8988T (cell line): ENCODE data around the gene DCAF6.

Source experiments
- DNase-seq: peaks from one replicate; pipeline ENCODE4 v3.0.0; 2011

The DCAF6 gene

DNA sequence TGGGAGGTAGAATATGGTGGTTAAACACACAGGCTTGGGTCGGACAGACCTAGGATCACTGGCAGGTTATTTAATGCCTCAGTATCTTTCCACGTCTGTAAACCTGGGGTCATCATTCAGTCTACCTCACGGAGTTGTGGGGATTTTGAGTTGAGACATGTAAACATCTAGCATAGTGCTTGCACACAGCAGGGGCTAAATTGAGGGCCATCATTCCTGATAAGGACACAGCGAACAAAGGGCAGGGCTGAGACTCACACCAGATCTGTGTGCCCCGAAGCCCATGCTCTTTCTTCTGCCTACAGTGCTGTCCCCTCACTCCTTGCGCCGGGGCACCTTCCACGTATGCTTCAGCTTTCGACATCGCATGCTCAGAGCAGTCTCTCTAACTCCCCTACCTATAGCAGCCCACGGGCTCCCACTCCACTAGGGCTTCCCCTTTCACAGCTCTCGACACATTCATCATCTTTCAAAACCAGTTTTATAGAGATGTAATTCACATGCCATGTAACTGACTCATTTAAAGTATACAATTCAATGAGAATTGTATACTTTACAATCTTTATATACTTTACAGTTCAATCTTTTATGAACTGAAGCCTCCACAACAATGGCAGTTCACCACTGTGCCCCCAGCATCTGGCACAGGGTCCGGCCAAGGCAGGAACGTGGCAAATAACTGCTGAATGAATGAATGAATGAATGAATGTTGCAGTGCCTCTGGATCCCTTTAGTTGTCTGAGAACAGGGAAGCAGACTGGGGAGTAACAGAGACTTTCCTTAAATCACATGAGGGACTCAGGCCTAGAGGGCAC is 152.2 kb downstream of the DCAF6 start:
- no peak for DNase-seq

DNA sequence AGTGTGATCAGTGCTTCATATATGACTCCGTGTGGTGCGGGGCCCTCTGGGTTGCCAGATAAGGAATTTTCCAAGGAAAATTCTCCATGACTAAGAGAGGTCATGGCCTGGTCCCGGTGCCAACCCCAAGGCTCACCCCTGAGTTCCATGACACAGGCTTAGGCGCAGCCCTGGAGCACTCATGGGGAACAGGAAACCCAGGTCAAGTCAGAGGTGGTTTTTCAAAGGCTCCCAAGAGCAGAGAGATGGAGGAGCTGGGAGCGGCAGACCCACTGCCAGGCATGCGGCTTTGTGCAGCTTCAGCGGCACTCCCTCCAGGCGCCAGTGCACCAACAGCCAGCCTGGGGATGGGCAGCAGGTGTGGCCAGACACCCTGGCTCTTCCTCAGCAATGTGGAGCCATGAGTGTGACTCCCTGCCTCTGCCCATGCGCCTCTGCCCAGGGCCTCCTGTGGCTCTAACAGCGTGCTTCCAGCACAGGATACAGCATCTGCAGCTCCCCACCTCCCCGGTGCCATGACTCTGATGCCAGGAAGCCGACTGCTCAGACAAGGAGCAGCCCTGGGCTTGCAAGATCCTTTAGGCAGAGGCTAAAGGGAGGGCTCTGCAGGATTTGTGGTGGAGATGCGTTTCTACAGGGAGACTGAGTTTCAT is 153.0 kb downstream of the DCAF6 start:
- no peak for DNase-seq

DNA sequence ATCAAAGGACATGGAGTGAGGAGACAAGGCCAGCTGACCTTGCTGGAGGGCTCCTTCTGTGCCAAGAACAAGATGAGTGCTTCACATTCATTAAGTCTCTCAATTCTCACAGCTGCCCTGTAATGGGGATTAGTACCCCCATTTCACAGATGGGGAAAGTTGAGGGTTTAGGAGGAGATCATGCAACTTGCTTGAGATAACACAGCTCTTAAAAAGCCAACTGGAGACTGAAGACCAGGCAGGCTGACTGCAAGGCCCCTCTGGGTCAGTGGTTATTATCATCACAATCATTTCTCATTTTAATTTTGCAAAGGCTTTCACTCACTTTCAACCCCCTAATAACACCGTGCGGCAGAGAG is 153.5 kb downstream of the DCAF6 start:
- DNase-seq: no peak

DNA sequence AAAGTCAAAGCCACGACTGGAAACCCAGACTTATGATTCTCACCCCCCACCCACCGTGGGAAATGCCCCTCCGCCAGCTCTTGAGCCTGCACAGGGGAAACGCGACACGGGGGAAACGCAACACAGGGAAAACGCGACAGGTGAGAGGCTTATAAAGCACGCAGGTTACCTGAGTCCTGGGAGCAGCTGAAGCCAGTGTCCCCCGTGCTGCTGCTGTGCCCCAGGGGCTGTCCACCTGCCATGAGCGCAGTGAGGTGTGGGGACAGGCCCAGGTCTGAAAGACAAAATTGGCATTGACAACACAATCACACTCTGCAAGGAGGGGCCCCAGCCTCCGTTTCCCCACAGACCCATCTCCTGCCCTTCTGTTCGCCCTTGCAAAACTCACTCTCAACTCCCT is 153.9 kb downstream of the DCAF6 start:
- no peak for DNase-seq

DNA sequence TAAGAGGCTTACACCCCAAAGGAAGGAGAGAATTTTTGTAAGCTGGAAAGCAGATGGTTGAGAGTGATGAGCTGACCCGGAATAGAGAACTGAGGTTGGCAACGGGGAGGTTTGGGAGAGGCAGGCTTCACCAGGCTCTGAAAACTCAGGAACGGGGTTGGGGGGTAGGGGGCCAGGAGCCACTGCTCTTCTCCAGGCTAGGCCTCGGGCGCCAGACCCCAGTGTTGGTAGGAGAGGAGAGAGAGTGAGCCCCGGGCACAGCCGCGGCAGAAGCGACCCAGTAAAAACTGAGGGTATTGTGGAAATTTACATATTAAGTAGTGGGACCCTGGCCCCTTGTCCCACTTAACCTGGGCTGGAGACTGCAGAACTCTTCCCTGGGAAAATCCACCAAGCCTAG is 154.6 kb downstream of the DCAF6 start:
- DNase-seq: no peak

DNA sequence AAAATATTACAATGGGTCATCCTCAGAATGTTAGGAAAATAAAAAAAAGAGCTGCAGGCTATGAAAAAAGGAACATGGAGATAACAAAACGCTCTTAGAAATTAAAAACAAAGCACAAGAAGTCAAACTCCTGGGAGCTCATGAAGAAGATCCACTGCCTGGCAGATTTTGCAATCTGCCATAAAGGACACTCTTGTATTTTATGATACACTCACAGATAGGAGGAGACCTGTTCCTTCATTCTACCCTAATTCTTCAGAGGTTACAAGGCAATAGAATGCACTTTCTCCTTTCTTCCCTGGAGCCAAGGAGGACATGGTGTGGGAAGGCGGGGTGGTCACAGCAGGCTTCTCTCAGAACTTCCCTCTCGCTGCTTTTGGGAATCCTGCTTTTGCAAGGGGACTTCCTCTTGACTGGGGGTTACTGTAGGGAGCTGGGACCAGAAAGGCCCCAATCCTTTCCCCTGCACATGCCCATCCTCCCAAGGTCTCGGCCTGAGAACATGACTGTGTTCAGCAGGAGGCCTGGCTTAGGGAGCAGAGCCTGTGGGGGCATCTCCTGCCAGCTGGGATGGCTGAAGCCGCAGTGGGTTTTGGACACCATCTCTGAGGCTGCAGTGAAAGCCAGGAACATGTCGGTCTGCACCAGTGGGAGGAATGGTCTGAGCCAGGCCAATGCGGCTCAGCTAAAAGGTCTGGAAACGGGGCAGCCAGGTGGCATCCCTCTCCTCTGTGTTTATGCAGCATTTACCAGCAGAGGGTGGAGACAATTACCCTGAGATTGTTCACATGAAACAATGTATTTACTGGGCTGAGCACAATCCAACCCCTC is 155.5 kb downstream of the DCAF6 start:
- no peak for DNase-seq

DNA sequence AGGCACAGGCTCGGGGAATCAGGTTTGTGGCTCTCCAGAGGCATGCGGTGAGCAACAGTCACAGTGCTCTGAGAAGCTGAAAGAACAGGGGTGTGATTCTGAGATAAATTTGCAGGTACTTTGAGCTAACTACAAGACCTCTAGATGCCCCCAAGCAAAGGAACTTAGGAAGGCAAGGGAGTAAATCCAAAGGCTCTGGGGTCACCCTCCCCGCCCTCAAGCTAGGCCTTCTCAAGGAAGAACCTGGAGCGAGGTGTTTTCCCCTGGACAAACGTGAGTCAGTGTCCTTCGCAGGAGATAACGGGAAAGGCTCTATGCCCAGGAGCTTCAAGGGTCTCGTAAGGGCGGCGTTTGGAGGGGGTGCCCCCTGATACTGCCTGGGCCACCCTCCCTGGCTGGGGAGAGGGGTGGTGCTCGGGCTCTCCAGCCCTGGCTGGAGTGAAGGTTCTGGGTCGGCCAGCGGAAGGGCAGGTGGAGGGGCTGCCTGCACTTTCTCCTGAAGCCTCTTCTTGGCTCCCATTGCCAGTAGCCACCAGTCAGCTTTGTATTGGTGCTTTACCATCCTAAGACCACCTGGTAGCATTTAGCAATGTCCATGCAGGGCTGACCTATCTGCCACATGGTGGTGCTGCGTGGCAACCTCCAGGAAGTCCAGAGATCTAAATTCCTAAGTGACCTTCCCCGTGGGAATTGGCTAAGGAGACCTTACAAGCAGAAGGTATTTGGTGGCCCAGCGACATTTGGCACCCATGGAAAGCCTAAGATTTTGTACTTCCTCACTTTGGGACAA is 156.3 kb downstream of the DCAF6 start:
- no peak for DNase-seq

DNA sequence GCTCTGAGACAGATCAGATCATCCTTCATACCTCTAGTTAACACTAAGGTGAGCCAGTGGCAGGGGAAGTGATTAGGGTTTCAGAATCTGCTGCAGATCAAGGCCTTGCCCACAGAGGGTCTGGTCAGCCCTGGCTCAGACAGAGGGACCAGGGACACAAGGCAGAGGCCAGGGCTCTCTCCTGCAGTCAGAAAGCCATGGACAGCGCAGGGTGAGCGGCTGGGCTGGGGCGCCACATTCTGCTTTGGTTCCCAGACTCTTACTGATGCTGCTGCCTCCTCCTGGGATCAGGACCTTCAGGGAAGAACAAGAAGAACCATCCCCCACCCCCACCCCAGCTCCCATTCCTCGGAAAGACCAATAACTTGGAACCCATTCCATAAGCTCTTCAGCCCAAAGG is 157.1 kb downstream of the DCAF6 start:
- no peak for DNase-seq

DNA sequence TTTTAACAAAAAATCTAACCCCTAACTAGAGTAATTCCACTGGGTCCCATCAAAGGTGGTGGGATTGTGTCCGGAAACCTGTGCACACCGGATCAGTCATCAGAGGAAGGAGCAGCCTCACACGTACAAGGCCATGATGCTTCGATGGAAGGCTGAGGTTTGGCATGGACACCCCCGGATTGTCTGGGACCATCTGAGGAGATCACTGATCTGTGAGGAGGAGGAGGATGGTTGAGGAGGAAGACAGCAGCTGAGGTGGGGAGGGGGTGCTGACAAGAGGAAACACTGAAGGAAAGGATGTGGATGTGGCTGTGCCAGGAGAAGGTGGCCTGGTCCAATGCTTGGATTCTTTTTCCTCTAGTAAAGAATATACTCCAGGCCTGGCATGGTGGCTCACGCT is 159.0 kb downstream of the DCAF6 start:
- no peak for DNase-seq

DNA sequence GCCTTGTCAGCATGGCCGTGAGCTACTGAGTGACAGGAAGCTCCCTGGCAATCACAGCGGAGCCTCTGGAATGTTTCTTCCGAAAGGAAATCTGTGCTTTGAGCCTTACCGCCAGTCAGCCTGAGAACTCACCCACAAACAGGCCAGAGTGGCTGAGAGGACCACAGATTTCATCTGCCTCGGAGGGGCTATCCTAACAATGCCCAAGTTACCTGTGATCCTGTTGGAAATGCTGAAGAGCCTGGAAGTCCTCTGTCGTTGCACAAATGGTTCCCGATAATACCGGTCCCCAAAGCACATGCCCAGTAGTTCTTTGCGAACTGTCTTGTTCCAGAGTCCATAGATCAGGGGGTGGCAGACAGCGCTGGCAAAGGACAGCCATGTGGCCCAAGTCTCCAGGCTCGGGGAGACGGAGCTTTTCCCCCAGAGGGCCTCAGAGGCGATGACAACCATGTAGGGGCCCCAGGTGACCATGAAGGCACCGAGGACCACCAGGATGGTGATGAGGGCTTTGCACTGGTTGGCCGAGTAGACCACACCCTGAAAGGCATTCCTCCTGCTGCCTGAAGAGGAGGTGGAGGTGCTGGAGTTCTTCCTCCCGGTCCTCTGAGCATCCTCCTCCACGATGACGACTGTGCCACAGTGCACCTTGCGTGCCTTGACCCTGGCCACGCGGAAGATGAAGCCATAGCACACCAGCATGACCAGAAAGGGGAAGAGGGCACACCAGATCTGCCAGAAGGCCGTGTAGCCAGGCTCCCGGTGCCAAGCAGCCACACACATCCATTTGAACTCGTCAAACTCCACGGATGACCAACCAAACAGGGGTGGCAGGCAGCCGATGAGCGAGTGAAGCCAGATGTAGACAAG is 160.0 kb downstream of the DCAF6 start:
- no peak for DNase-seq

DNA sequence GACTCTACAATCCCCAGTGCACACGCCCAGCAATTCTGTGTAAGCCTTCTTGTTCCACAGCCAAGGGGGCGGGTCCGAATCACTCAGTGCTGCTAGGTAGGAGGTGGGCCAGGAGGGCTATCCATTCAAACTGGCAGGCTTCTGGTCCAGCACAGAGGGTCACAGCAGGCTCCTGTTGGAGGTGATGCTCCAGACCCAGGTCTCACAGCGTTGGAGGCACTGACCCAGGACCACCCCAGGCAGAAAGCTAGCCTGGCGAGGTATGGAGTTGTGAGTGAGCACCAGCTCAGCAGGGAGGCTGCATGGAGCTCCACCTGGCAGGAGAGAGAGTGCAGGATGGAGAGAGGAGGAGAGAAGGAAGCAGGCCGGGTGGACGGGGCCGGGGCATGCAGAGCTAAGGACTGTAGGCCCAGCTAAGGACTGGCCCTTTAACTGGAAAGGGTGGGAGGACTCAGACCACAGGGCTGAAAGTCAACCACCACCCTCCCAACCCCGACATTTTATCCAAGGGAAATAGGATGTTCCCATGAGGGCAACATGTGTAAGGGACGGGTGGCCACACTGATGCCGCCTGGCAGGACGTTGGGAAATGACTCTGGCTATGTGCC is 161.5 kb downstream of the DCAF6 start:
- DNase-seq: no peak

DNA sequence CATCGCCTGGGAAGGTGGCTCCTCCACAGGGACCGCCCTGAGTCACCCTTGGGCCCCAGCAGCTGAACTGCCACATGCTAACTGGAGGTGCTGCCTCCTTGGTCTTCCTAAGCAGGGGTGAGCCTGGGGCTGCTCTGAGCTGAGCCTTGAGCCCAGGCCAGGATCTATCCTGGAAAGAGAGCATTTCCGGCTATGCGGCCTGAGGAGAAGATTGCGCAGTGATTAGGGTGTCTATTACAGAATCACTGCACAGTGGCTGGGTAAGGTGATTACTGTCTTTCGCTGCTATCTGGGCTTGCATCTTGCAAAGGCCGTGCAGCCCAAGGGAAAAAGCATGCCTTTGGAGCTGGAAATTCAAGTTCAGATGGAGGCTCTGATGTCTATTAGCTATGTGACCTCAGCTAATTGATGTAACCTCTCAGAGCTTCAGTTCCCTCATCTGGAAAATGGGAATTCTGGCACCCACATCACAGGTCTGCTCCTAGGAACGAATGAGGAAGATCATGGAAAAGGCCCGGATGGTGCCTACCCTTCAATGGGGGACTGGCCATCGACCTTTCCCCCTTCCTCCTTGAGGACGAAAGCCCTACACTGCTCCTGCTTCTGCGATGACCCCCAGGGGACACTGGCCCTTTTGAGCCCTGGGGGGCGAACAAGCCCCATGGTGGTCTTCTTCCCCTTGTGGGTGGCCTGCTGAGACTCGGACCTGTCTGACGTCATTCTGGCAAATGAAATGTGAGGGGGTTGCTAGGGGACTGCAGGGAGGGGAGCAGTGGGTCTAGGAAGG is 162.2 kb downstream of the DCAF6 start:
- no peak for DNase-seq

DNA sequence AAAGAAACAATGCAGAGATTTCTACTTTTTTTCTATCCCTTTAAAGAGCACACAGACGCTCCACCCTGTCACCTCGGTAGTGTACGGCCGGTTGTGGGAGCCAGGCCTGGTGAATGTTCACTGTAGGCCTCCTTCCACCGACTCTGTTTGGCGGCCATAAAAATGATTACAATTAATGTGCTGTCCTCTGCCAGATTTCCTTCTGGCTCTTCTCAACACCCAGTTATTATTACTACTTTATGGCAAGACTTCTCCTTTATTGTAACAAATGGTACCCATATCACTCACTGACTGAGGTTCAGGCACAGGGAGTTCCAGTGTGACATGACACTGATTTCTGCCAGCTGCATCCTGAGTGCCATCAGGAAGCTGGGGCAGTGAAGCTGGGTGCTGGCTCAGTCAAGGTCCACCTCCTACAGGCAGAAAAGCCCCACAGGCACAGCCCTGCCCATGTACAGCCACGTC is 162.9 kb downstream of the DCAF6 start:
- DNase-seq: no peak

DNA sequence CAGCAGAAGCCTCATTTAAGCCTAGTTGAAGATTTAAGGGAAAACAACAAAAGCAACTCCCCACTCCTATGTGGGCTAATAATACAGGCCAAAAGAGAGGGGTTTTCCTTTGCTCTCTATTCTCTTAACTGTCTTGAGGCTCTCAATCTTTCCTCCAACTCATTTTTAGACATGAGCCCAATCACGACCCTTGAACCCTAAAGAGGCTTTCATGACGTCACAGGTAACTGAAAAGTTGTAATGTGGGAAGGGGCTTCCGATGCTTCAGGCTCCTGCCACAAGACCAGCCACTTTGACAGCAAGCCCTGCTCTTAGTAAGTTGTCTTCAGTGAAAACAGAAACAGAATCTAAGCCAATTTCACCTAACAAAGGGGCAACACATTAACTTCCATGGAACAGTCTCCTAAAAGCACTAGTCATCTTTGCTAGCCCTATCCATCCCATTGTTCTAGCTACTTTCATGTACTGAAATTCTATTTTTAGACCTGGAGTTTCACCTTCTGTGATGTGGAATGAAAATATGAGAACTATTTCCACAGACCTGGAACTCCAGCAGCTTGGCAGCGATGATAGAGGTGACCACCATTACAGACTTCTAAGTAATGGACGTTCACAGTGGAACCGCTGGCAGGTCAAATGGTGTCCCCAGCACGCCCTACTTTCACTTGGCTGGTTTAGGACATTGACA is 164.0 kb downstream of the DCAF6 start:
- DNase-seq: no peak

DNA sequence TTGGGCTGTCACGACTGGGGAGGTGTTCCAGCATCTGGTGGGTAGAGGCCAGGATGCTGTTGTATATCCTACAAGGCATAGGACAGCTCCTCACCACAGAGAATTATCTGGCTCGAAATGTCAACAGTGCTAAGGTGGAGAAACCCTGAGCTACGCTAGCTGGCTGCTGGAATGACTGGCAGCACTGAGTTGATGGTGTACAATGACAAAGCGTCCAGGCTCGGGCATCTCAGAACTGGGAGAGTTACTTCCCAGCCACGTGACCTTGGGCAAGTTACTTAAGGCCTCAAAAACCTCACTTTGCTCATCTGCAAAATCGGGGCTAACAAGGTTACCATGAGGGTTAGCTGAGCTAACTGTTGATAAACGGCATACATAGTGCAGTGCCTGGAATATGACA is 164.9 kb downstream of the DCAF6 start:
- DNase-seq: no peak

DNA sequence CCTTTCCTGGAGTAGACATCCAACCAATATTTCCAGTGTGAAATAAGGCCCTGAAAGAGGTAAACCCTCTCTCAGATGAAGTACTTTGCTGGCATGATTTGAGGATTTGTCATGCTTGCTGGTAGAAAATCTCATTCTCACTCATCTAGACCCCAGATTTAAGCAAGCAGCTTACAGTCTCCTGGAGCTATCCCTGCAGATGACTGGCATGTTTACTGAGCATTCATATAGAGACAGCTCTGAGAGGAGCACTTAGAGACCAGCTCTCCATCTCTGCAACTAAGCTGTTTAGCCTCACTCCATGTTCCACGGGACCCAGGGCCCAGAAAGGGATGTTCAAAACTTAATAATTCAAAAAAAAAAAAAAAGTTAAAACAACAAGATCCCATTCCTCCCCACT is 166.0 kb downstream of the DCAF6 start:
- DNase-seq: no peak

DNA sequence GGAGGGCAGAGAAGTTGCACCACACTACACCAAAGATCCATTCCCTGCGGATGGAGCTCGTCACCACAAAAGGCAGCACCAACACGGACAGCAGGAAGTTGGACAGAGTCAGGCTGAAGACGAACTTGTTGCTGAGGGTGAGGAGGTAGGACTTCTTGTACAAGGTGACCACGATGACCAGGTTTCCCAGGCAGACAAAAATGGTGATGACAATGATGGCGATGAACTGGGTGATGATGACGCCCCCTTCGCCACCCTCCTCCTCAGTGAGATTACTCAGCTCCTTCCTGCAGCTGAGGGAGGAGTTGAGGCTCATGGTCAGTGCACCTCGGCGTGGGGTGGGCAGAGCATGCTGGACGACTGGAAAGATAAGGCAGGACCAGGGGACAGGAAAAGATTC is 168.1 kb downstream of the DCAF6 start:
- DNase-seq: no peak

DNA sequence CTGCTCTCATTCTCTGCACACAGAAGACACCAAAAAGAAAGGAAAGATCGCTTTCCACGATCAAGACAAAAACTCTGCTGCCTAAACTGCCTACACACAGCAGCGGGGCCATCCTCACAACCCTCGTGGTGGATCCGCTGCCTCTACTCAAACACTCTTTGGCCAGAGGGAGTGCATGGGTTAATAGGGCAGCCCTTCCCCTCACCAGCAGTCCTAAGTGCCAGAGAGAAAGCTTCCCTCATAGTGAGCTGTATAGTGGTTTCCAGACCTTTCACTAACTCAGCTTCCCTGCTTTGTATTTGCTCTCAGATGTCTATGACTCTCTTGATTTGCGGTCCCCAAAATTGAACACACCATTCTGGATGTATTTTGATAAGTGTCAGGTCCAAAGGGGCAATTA is 169.4 kb downstream of the DCAF6 start:
- DNase-seq: no peak

DNA sequence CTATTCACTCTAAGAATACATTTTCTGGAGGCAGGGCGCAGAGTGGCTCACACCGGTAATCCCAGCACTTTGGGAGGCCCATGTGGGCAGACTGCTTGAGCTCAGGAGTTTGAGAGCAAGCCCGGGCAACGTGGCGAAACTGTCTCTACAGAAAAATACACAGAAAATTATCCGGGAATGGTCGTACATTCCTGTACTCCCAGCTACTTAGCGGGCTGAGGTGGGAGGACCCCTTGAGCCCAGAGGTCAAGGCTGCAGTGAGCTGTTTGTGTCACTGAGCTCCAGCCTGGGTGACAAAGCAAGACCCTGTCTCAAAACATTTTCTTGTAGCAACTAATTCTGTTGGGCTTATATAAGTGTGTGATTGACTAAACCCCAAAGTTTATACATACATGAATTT is 169.8 kb downstream of the DCAF6 start:
- no peak for DNase-seq
